GM19467 (cell line): Measurements from ENCODE around the gene RRP15.
A peak's percentile ranks its signal among the peaks of the same experiment; 100 is the strongest.

Experiments
- ATAC-seq: cut with Tn5 transposase; IDR thresholded peaks from one replicate; pipeline ENCODE4 v1.9.1; 2021; ENCODE audit warnings: mild to moderate bottlenecking, moderate library complexity; ENCODE audit not compliant: unreplicated experiment

RRP15 gene

DNA sequence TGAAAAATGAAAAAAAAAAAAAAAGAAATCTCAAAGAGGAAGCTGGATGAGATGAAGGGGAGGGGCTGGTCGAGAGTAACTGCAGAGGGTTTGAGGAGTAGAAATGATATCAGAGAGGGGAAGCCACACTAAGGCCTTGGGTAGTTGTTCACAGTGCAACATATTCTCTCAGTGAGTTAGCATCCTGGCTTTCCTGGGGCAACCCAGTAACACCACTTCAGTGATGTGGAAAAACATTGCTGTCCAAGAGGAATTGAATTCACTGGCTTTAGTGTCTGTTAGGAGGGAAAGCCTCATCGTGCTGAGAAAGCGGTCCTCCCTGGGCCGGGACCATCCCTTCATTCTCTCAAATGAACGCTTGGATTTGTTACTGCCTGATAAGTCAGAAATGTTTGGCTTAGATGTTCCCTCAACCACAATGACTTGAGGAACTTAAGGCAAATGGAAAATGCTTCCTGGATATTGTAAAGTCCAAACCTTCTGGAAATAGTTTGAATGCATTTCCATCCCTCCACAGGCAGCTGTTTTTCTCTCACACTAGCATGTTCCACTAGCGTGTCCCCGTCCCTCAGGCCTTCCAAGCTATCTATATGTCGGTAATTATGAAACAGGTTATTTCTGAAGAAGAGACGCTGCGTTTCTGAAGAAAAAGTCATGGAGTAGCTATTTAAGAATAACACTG is 72.3 kb downstream of the RRP15 start:
- no peak for ATAC-seq

DNA sequence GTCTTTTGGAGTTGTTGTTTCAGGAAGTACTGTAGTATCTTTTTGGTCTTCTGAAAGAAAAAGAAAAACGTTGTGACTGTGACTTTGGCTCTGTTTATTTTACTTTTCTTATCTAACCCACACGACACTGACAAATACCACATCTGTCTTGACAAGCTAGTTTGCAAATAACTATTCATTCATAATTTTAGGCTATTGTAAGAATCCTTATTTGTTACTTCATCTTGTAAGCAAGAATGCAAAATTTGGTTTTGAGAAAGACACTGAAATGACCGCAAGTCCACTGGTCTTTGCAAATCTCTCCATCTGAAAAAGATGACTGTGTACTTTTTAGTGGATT is 72.8 kb downstream of the RRP15 start:
- no peak for ATAC-seq

DNA sequence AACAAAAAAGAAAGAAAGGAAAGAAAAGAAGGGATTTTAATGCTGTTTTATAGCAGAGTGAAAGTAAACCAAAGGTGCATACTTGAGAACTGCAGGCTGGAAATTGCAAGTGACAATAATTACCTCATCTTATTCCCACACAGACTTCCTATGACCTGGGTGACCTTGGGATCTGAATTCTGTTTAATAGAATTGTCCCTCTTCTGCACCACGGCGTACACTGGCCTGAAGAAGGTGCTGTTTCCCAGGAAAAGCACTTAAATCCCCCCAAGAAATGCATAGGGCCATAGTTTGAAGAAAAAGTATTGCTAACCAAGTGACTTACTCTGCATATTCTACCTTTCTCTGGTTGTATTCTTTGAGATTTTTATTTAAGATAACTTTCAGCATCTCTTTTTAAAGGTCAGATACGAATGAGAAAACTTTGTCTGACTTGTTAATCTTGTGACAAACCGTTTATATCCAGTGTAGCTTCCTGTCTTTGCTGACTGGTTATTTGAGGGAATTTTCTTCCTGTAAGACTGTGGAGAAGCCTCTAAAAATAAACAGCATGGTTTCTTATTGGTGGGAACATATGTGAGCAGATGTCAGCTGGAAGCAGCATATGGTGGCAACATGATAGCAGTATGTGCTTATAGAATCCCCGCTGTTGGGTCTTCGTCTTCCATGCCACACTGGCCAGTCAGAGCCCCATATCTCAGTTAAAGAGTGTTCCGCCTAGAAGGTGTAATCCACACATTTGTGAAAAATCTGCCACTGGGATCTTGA is 76.4 kb downstream of the RRP15 start:
- no peak for ATAC-seq

DNA sequence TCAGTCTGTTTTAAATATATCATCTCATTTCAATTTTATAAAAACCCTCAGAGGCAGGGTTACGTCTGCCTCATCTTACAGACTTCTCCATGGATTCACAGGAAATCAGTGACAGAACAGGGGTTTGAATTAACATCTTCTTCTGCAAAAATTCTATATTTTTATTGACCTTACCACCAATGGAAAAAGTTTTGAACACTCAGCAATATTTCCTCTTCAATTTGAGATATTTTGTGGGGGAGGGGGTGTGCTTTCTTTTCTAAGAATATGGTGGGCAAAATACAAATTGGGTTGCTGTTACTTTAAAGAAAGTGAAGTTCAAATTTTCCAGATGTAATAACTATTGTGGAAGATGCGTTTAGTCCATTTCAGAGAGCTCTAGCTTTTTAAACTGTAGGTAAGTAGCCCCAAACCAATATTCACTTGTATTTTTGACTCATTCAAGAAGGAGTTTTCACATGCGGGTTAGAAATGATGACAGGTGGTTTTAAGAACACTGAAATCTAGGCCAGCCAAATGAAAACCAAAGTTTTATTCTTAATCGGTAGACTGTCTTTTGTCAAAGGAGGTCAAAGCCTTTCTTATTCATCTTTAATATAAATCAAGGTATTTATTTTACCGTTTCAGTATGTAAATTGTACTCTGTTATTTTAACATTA is 77.5 kb downstream of the RRP15 start:
- ATAC-seq: no peak

DNA sequence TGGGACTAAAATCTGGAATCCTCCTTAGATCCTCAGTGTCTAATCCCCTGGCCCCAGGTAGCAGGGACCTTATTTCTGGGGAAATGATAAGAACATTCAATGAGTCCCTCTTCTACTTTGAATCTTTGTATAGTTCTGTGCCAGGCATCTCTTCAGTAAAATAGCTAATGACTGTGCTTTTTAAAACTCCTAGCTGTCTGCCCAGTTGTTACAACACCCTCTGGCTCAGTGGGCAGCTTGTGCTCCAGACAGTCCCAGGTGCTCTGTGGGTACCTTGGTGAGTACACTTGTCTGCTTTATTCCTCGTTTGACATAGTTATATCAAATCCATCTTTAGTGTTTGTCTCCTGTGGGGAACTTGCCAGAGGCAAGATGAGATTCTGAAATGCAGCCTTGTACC is 78.0 kb downstream of the RRP15 start:
- ATAC-seq: no peak

GRCh38 chr1:218364028-218364710 is 79.1 kb downstream of the RRP15 start:
- ATAC-seq: no peak

DNA sequence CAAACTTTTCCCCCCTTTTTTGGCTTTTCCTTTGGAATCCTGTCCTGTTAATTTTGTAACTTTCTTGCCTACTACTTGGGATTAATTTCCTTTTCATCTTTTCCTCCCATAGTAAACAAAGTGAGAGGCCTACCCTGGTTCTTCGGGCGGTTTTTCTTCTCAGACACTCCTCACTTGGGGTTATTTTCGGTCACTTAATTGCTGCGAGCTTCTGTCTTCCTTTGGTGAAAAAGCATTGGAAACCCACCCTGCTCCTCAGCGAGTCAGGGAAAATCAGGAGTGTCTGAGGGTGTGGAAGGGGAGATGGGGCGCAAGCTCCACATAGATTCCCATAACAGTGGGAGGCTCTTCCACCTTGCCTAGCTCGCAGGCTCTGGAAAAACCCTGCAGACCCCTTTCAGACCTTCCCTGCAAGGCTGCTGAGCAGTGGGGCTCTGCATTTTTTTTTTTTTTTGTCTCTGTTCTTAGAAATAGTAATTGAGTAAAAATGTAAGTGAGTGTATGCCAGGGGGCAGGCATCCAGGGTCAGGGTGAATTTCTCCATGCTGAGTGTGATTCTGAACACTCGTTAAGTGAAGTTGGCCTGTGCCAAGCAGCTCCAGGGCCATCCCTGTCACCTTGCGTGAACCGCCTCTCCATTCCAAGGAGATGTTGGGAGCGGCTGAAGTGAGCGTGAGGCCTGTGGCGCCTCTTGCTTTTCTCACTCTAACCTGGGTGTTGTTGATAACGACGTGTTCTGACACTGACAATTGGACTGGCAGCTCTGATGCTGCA is 80.3 kb downstream of the RRP15 start:
- ATAC-seq: no peak

GRCh38 chr1:218366322-218367052 is 81.4 kb downstream of the RRP15 start:
- ATAC-seq: no peak

- no peak for ATAC-seq
These were observed 82.0 kb downstream of the RRP15 start for GRCh38 chr1:218367118-218367517.

GRCh38 chr1:218368686-218369085 is 83.6 kb downstream of the RRP15 start:
- ATAC-seq: no peak

DNA sequence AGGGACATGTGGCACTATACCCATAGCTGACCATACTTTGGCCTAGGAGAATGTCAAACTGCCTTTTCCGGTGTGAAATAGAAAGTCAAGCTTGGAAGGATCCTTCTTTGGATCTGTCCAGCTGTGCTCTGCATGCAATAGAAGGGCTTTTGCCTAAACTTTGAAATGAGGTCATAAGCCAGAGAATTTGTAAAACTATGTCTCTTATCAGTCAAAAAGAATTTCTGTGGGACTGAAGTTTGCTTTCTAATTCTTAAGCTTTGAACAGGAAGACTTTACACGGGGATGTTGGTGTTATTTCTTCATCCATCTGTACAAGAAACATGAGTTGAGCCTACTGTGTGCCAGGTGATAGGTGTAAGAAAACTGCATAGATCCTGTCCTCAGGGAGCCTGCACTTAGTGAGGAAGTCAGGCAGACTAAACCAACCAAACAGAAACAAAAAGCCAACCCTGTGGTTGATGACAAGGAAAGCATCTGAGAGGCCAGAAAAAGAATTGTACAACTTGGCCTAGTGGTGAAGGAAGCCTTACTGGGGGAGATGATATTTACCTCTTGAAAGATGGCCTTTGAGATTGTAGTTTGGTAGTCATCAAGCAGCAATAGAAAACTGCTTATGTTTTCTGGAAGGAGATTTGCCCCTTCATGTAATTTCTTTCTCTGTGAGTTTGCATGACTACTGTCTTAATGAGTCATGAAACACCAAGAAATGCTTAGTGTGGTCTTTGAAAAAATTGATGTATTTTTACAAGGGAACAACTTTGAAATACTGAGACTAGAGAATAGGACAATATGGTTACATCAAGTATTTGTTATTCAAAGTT is 84.8 kb downstream of the RRP15 start:
- ATAC-seq: no peak

DNA sequence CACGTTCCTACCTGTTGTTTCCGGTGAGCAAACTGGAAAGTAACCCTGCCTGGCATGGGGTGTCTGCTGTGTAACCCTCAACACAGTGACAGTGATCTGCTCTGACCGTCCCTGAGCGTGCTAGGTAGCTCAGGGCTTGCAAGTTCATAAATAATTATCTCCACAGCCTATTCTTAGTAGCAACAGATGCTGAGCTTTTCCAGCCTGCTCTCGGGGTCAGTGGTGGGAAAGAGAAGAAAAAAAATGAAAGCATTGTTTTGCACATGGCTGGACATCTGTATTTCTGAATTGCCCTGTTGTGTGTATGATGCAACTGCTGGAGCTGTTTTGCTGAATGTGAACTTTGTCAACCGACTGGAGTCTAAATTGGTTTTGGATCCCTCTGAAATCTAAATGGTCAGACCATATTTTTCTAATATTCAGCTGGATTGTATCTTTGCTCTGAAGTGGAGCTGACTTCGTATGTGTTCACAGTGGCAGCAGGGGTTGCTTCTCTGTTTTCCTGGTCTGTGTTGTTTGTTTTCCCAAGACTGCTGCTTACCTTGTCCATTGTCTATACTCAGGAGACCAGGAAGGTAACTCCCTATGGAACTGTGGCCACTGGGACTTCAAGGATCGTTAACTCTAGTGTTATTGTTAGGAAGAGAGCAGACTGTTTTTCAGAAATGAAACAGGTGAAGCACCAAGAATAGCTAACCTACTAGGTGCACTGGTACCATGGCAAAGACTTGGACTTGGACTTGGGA is 87.0 kb downstream of the RRP15 start:
- ATAC-seq: no peak

DNA sequence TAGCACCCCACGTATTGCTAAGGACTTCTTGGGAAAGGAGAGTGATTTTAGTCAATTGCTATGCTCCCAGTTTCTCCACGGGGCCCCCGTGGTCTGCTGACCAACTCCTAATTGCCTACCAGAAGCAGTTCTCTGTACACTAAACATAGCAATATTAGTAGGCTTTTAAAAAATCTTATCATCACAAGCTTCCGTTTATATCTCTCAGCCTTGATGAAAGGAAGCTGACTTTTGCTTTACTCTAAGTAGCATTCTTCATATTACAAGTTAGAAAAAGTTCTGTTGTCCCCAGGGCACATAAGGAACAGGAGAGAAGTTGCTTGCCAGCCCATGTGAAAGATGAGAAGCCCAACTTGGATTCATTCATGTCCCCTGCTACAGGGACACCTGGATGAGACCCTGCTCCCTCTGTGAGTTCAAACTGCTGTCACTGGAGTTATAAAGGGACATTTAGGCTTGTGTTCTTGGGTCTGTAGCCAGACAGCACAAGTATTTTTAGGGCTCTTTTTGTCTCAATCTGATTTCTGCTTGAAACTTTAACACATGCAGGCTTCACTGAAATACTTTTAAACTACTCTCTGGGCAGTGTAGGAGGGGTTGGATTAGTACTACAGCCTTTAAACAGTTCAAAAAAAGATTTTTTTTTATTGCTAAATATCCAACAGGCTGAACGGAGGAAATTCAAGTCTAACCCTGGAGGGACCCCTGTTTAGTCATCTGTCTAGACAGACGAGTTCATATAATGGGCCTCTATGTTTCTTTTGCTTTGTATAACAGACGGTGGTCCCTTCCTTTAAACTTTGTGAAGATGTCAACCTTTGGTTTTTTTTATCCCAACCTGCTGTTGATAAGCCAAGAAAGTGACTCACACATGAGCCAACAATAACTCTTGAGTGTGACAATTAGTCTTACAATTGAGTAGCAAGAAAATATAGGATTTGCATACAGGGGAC is 89.6 kb downstream of the RRP15 start:
- no peak for ATAC-seq

DNA sequence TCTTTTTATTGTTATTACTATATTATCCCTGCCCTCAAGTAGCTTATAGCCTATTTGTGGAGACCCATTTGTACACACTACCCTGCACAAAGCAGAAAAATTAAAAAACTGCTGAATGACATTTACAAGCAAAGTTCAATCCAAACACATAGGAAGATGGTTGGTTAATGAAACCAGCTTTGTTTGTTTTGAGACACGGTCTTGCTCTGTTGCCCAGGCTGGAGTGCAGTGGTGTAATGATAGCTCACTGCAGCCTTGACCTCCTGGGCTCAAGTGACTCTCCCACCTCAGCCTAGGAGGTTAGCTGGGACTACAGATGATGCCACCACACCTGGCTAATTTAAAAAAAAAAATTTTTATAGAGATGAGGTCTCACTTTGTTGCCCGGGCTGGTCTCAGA is 91.6 kb downstream of the RRP15 start:
- peak; percentile 9 for ATAC-seq

GRCh38 chr1:218377143-218377660 is 92.1 kb downstream of the RRP15 start:
- peak; percentile 74 for ATAC-seq

DNA sequence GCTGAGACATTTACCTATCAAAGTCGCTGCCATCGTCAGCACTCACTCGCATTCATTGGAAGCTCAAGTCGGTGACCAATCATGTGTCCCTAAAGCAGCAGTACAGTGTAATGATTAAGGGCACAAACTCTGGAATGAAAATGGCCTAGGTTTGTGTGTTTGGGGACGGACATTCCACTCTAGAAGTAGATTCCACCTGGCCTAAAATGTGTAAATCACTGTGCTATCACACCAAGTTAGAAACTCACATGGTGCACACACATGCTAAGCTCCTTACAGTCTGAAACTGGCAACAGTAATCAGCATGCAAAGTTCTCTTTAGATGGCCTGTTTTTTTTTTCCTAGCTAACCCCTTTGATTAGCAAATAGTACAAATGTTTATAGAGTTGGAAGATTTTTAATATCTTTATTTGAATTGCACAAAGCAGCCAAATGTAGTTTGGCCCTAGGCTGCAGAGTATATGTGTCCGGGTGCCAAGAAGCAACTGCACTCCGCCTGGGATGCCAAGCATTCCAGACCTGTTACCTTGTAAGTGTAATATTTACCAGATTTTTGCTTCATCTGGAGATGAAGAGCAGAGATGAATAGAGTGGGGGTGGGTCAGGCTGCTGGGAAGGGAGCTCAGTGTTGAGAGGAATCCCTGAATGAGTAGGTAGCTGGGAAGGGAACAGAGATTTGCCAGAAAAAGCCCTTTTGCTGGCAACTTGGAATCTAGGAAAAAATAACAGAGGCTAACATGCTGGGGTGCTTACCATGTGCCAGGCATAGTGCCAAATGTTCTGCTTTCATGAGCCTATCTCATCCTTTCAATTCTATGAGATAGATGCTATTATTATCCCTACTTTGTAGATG is 95.3 kb downstream of the RRP15 start:
- ATAC-seq: no peak
